Neural progenitor cell (in vitro differentiated cells): ENCODE results near the gene C20orf141. TPM values are rescaled to one million over a fixed set of nuclear protein-coding genes. Genes with fewer than 3 reads are reported as not detected.

Experiments
- DNase-seq: peaks from one replicate; pipeline ENCODE4 v3.0.0-alpha.2; 2016; ENCODE audit warnings: low spot score
- H2AFZ ChIP-seq: fragments of 200-600 bp; sonication (generic); replicated peaks from 2 replicates; pipeline ENCODE4 v1.6.1; 2016; ENCODE audit warnings: antibody characterized with exemption
- H3F3A ChIP-seq: fragments of 200-600 bp; sonication (generic); 2 replicates; pipeline ENCODE4 v1.6.1; 2016; ENCODE audit warnings: antibody characterized with exemption, low read depth
- H3K27ac ChIP-seq: fragments of 200-600 bp; sonication (generic); 2 replicates; pipeline ENCODE4 v1.5.1; 2016; ENCODE audit warnings: mild to moderate bottlenecking
- H3K27me3 ChIP-seq: fragments of 200-600 bp; sonication (generic); 2 replicates; pipeline ENCODE4 v1.6.1; 2016; ENCODE audit warnings: mild to moderate bottlenecking, moderate library complexity
- H3K36me3 ChIP-seq: fragments of 200-600 bp; sonication (generic); 2 replicates; pipeline ENCODE4 v1.5.1; 2016
- H3K4me1 ChIP-seq: fragments of 200-600 bp; sonication (generic); 2 replicates; pipeline ENCODE4 v1.6.1; 2016; ENCODE audit warnings: mixed run types
- H3K4me2 ChIP-seq: fragments of 200-600 bp; sonication (generic); 2 replicates; pipeline ENCODE4 v1.6.1; 2016
- H3K4me3 ChIP-seq: fragments of 200-600 bp; sonication (generic); 2 replicates; pipeline ENCODE4 v1.5.1; 2016
- H3K79me2 ChIP-seq: fragments of 200-600 bp; sonication (generic); 2 replicates; pipeline ENCODE4 v1.6.1; 2016; ENCODE audit warnings: low read depth
- H3K9ac ChIP-seq: fragments of 200-600 bp; sonication (generic); 2 replicates; pipeline ENCODE4 v1.6.1; 2016
- H3K9me3 ChIP-seq: fragments of 200-600 bp; sonication (generic); 2 replicates; pipeline ENCODE4 v1.5.1; 2016; ENCODE audit warnings: low read depth
- H4K20me1 ChIP-seq: fragments of 200-600 bp; sonication (generic); 2 replicates; pipeline ENCODE4 v1.6.1; 2016; ENCODE audit warnings: low read depth
- H3K27ac Mint-ChIP-seq: 3 replicates; pipeline ENCODE4 v1.8.0; 2021; ENCODE audit warnings: mixed read lengths
- H3K27me3 Mint-ChIP-seq: 2 replicates; pipeline ENCODE4 v1.8.0; 2022; ENCODE audit warnings: low read depth, mild to moderate bottlenecking, inconsistent platforms, moderate library complexity, mixed read lengths; ENCODE audit not compliant: insufficient read depth
- H3K36me3 Mint-ChIP-seq: 3 replicates; pipeline ENCODE4 v1.8.0; 2021; ENCODE audit warnings: mixed read lengths
- H3K4me1 Mint-ChIP-seq: 3 replicates; pipeline ENCODE4 v1.8.0; 2021; ENCODE audit warnings: mixed read lengths
- H3K4me3 Mint-ChIP-seq: 3 replicates; pipeline ENCODE4 v1.8.0; 2021; ENCODE audit warnings: mild to moderate bottlenecking, moderate library complexity, mixed read lengths
- H3K9me3 Mint-ChIP-seq: 3 replicates; pipeline ENCODE4 v1.8.0; 2020; ENCODE audit warnings: mixed read lengths
- EZH2 ChIP-seq: fragments of 200-600 bp; sonication (generic); IDR thresholded peaks from 2 replicates; pipeline ENCODE4 v1.6.1; 2017; ENCODE audit warnings: antibody characterized with exemption, mild to moderate bottlenecking, moderate library complexity
- EZH2phosphoT487 ChIP-seq: fragments of 200-600 bp; sonication (generic); IDR thresholded peaks from 2 replicates; pipeline ENCODE4 v1.6.1; 2017; ENCODE audit warnings: antibody characterized with exemption
- total RNA-seq: library from RNA; depleted of rRNA; stranded (reverse); fragments of >200 nt; gene quantifications from 2 replicates; pipeline ENCODE4 v1.2.3, GENCODE V29; 2015; ENCODE audit warnings: low replicate concordance
- TF ChIP-seq, protein P1 (sequence below): fragments of 200-600 bp; sonication (generic); IDR thresholded peaks from 2 replicates; pipeline ENCODE4 v1.5.1; 2017; ENCODE audit warnings: antibody characterized with exemption, mild to moderate bottlenecking

Gene C20orf141
- total RNA-seq, 1 donor from 2014 or later = not detected

DNA sequence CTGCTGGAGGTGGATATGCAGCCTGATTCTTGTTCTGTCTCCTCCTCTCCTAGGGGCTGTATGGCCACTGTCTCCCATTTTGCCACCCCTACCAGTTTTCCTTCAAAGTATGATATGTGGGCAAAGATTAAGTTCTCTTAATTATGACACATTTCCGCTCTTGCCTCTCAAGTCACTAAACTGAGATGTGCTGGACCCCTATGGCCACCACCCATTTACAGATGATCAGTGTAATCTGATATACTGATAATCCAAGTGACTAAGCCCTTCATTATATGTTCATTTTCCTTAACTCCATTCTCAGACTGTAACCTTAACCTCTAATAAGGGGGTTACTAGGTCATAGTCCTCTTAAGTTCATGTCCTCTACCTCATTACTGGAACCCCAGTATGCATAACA lies 711 bp upstream of the C20orf141 start:
- Histone ChIP-seq H3K4me1 (peaks cover 3% of the 10 kb centered on the region), H3K4me2 (no peak overlapping the region), H3F3A (no peaks in the 10 kb centered on the region), H2AFZ (no peak overlapping the region), H3K27me3 (peaks cover 29% of the 10 kb centered on the region), H3K9ac (no peak overlapping the region), H3K9me3 (no peaks in the 10 kb centered on the region), H3K27ac (no peak overlapping the region), H4K20me1 (no peaks in the 10 kb centered on the region), H3K36me3 (no peaks in the 10 kb centered on the region), H3K4me3 (no peak overlapping the region), H3K79me2 (no peaks in the 10 kb centered on the region)
- H3K9me3 Mint-ChIP-seq = peaks cover 27% of the 10 kb centered on the region
- no peak for DNase-seq
- H3K36me3 Mint-ChIP-seq = no peaks in the 10 kb centered on the region
- peaks cover 4% of the 10 kb centered on the region for H3K4me1 Mint-ChIP-seq
- no peak overlapping the region for H3K4me3 Mint-ChIP-seq
- TF ChIP-seq, protein P1, sequence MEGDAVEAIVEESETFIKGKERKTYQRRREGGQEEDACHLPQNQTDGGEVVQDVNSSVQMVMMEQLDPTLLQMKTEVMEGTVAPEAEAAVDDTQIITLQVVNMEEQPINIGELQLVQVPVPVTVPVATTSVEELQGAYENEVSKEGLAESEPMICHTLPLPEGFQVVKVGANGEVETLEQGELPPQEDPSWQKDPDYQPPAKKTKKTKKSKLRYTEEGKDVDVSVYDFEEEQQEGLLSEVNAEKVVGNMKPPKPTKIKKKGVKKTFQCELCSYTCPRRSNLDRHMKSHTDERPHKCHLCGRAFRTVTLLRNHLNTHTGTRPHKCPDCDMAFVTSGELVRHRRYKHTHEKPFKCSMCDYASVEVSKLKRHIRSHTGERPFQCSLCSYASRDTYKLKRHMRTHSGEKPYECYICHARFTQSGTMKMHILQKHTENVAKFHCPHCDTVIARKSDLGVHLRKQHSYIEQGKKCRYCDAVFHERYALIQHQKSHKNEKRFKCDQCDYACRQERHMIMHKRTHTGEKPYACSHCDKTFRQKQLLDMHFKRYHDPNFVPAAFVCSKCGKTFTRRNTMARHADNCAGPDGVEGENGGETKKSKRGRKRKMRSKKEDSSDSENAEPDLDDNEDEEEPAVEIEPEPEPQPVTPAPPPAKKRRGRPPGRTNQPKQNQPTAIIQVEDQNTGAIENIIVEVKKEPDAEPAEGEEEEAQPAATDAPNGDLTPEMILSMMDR = no peak
- TF ChIP-seq EZH2 = no peak
- TF ChIP-seq EZH2phosphoT487 = no peak
- no peak overlapping the region for H3K27ac Mint-ChIP-seq
- H3K27me3 Mint-ChIP-seq = peaks cover 21% of the 10 kb centered on the region

DNA sequence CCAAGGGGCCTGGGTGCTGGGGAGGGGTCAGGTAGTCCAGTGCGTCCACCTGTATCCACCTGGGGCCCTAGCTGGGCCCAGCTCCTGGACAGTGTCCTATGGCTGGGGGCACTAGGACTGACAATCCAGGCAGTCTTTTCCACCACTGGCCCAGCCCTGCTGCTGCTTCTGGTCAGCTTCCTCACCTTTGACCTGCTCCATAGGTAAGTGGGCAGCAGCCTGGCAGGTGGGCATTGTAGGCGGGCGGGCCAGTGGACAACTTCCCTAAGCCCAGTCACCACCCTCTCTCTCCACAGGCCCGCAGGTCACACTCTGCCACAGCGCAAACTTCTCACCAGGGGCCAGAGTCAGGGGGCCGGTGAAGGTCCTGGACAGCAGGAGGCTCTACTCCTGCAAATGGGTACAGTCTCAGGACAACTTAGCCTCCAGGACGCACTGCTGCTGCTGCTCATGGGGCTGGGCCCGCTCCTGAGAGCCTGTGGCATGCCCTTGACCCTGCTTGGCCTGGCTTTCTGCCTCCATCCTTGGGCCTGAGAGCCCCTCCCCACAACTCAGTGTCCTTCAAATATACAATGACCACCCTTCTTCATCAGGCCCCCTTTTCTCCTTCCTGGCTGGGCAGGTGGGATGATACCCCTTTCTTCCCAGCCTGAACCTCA lies 584 bp downstream of the C20orf141 start:
- no peak overlapping the region for H3K4me3 ChIP-seq
- no peak overlapping the region for H3K9ac ChIP-seq
- peaks cover 10% of the 10 kb centered on the region for H3K4me1 Mint-ChIP-seq
- H3K9me3 Mint-ChIP-seq = peaks cover 30% of the 10 kb centered on the region
- no peak for TF ChIP-seq EZH2phosphoT487
- no peak for TF ChIP-seq EZH2
- TF ChIP-seq, protein P1 = no peak
- H3K36me3 Mint-ChIP-seq = no peaks in the 10 kb centered on the region
- H4K20me1 ChIP-seq = no peaks in the 10 kb centered on the region
- no peak overlapping the region for H3K27ac Mint-ChIP-seq
- H3K27ac ChIP-seq = no peak overlapping the region
- no peak for DNase-seq
- no peaks in the 10 kb centered on the region for H3K36me3 ChIP-seq
- peaks cover 28% of the 10 kb centered on the region for H3K27me3 Mint-ChIP-seq
- H3K4me3 Mint-ChIP-seq = no peak overlapping the region
- H3K4me1 ChIP-seq = peaks cover 9% of the 10 kb centered on the region
- peaks cover 38% of the 10 kb centered on the region for H3K27me3 ChIP-seq
- no peaks in the 10 kb centered on the region for H3K9me3 ChIP-seq
- H3K79me2 ChIP-seq = no peaks in the 10 kb centered on the region
- H3K4me2 ChIP-seq = no peak overlapping the region
- peaks cover 8% of the 10 kb centered on the region for H3F3A ChIP-seq
- H2AFZ ChIP-seq = no peak overlapping the region

DNA sequence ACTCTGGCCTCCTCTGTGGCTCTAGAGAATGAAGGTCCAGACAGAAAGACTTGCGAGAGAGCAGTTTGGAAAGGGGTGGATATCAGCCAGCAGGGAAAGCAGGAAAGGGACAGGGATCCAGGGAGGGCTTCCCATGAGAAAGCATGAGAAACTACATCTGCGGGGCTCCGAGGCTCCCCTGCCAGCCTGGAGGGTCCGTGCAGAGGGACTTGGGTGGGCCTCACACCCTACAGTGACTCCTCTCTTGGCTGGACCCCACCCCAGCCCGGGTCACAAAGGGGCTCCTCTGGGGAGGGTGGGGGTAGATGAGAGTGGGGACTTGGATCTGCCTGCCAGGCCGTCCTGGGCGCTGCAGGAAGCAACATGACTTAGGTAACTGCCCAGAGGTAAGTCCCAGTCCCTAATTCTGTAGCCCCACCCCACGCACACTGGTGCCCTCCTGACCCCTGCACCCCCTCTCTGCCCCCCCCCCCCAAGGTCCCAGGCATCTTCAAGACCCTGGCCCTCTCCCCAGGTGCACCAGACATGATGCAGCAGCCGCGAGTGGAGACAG lies 1.3 kb downstream of the C20orf141 start, which contains the start of gene TMEM239:
Gene TMEM239, plus strand, starts transcription at position 335 of the 553 bp plus-strand sequence. Its CDS starts 191 bp downstream, at position 526.
- Histone ChIP-seq H3K9me3 (no peaks in the 10 kb centered on the region), H3K4me1 (peaks cover 14% of the 10 kb centered on the region), H3K79me2 (no peaks in the 10 kb centered on the region), H3F3A (peaks cover 11% of the 10 kb centered on the region), H3K36me3 (no peaks in the 10 kb centered on the region), H3K27me3 (peaks cover 41% of the 10 kb centered on the region), H3K27ac (no peak within 1 kb of the TSS), H3K4me2 (no peak within 1 kb of the TSS), H2AFZ (no peak within 1 kb of the TSS), H3K4me3 (no peak within 1 kb of the TSS), H3K9ac (no peak within 1 kb of the TSS), H4K20me1 (no peaks in the 10 kb centered on the region)
- H3K27me3 Mint-ChIP-seq = peaks cover 31% of the 10 kb centered on the region
- H3K4me3 Mint-ChIP-seq = no peak within 1 kb of the TSS
- no peak for DNase-seq
- no peaks in the 10 kb centered on the region for H3K36me3 Mint-ChIP-seq
- peaks cover 12% of the 10 kb centered on the region for H3K4me1 Mint-ChIP-seq
- no peak within 1 kb of the TSS for H3K27ac Mint-ChIP-seq
- H3K9me3 Mint-ChIP-seq = peaks cover 27% of the 10 kb centered on the region
- TF ChIP-seq, protein P1 = no peak
- TF ChIP-seq EZH2phosphoT487 (no peak), EZH2 (no peak)
